C4-2B (cell line): ENCODE data around the gene CIB1.
A peak's percentile ranks its signal among the peaks of the same experiment; 100 is the strongest.

Source experiments
- H3K27ac ChIP-seq: fragments of 450-650 bp; 2 replicates; pipeline ENCODE4 v1.5.1; 2017
- ZFX ChIP-seq: fragments of 450-650 bp; IDR thresholded peaks from 2 replicates; pipeline ENCODE4 v1.6.1; 2017
- TF ChIP-seq, protein P1 (sequence below): fragments of 450-650 bp; conservative IDR thresholded peaks from 2 replicates; pipeline ENCODE4 v1.5.1; 2017; ENCODE audit warnings: mild to moderate bottlenecking

CIB1 gene

DNA sequence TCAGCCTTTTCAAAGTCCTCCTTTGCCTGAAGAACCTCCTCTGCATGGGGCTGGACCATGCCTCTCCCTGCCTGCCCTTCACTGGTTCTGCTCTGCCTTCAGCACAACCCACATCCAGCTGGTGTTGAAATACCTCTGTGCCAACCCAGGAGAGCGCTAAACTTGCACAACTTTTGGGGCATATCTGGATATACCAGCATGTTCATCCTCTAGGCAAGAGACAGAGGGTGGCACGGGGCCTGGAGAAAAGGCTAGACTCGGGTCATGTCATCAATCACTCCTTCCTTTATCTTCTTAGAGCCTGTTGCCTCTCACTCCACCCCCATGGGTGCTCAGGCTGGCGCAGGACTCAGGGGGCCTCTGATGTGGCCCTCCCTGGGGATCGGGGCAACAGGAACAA is 27.9 kb downstream of the CIB1 start:
- no peak overlapping the region for H3K27ac ChIP-seq
- TF ChIP-seq ZFX, result no peak
- TF ChIP-seq, protein P1, sequence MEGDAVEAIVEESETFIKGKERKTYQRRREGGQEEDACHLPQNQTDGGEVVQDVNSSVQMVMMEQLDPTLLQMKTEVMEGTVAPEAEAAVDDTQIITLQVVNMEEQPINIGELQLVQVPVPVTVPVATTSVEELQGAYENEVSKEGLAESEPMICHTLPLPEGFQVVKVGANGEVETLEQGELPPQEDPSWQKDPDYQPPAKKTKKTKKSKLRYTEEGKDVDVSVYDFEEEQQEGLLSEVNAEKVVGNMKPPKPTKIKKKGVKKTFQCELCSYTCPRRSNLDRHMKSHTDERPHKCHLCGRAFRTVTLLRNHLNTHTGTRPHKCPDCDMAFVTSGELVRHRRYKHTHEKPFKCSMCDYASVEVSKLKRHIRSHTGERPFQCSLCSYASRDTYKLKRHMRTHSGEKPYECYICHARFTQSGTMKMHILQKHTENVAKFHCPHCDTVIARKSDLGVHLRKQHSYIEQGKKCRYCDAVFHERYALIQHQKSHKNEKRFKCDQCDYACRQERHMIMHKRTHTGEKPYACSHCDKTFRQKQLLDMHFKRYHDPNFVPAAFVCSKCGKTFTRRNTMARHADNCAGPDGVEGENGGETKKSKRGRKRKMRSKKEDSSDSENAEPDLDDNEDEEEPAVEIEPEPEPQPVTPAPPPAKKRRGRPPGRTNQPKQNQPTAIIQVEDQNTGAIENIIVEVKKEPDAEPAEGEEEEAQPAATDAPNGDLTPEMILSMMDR, result no peak

DNA sequence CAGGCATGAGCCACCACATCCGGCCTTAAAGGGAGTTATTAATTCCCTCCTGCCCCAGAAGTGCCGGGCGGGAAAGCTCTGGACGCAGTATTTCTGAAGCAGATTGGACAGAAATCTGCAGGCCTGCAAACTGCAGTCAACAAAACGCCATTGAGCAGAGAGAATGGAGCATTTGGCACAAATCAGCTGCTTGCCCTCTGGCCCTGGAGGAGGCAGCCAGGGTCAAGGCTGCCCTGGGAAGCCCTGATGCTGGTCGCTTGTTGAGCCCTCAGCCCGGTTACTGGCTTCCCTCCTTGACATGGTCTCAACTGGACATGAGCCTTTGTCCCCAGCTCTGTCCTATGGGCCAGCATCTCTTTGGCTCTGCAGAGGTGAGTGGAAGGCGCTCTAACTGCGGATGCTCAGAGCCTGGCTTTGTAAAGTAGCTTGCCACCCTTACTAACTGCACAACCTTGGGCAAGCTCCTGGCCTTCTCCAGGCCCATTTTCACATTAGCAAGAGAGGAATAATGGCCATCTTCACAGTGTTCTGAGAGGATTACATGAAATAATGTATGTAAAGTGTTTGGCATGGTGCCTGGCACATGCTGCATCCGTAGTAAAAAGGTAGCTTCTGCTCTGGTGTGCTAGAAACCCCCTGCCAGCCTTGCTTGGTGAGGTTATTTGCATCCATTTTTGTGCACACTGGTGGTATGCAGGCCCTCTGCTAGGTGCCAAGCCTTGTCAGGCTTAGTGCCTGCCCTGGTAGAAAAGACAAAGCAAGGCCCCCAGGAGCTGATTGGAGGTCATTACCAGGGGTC is 28.5 kb downstream of the CIB1 start:
- no peak for TF ChIP-seq ZFX
- TF ChIP-seq, protein P1, result no peak
- H3K27ac ChIP-seq, result no peak overlapping the region

GRCh38 chr15:90203922-90204321 is 29.8 kb downstream of the CIB1 start:
- no peak overlapping the region for H3K27ac ChIP-seq
- TF ChIP-seq ZFX, result no peak
- TF ChIP-seq, protein P1, result no peak

DNA sequence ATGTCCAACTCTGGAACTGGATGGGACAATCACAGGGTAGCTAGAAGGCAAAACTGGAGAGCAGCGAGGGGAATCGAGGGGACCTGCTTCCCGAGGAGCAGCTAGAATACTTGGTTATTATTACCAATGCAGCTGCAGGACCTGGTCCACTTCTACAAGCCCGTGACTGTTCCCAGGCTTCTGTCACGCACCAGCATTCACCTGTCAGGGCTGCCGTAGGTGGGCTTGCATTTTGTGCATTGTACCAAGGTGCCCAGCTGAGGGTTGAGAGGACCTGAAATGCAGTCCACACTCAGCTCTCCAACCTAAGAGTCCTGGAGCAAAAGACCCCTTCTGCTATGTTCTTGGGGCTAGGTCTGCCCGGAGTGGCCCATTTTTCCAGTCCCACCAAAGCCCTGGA is 30.3 kb downstream of the CIB1 start:
- no peak for TF ChIP-seq ZFX
- TF ChIP-seq, protein P1, result no peak
- no peak overlapping the region for H3K27ac ChIP-seq

DNA sequence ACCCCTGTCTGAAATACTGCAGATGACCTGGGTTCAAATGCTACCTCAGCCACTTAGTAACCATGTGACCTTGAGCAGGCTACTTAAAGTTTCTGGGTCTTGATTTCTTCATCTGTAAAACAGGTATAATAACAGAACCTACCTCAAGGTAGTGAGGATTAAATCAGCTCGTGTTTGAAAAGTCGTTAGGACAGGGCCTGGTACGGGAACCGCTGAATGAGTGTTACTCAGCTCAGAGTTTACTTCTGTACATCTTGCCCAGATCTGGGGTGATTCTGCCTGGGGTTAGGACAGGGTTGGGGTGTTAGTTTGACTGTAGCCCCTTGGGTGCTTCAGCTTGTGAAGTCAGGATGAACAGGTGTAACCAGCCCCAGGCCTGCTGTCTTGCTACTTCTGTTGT is 30.8 kb downstream of the CIB1 start:
- H3K27ac ChIP-seq, result no peak overlapping the region
- no peak for TF ChIP-seq ZFX
- TF ChIP-seq, protein P1, result no peak

GRCh38 chr15:90201944-90202375 is 31.8 kb downstream of the CIB1 start:
- TF ChIP-seq, protein P1, result no peak
- TF ChIP-seq ZFX, result no peak
- peak overlapping the region; percentile 83 for H3K27ac ChIP-seq

GRCh38 chr15:90201130-90201943 is 32.4 kb downstream of the CIB1 start, which contains the start of gene SEMA4B:
Gene SEMA4B (plus strand): TSS chr15:90201330. CDS start chr15:90201579, 249 bp downstream.
- peak within 1 kb of the TSS; percentile 83 for H3K27ac ChIP-seq
- TF ChIP-seq, protein P1, result no peak
- TF ChIP-seq ZFX, result peak; percentile 72; the same call in 1 of the 2 replicates
